ENCODE results near the gene PRKCA.
A peak's percentile ranks its signal among the peaks of the same experiment; 100 is the strongest.
"Not testable (repeated sequence)": the region's sequence is repeated elsewhere in the genome, so short reads cannot be mapped to it uniquely, and the experiment has no call there.

The PRKCA gene

DNA sequence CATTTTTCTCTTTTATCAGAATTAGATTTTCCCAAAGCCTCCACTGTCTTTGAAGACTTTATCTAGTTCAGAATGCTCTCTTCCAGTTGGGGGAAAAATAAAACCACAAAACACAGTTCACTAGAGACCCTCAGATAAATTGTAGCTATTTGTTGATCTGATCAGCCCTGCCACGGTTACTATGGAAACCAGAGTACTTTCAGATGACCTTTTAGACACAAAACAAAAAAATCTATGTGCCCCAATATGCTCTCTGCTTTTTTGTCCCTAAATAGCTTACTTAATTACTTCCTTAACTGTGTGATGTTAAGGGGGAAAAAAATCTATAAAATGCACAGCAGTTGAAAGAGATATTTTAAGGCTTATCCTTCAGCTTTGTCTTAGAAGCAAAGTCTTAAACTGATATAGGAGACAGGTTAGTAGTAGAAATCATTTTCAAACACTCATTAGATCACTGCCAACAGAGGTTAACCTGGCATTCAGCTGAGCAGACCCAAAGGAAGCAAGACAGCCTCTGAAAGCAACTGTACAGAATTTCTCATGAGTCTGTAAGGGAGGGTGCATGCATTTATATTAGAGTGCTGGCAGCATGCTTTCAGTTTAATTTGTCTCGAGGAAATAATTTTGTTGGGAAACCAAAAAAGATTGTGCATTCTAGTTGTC, 402.6 kb downstream of the PRKCA start:
- DNase-seq, result no peak

DNA sequence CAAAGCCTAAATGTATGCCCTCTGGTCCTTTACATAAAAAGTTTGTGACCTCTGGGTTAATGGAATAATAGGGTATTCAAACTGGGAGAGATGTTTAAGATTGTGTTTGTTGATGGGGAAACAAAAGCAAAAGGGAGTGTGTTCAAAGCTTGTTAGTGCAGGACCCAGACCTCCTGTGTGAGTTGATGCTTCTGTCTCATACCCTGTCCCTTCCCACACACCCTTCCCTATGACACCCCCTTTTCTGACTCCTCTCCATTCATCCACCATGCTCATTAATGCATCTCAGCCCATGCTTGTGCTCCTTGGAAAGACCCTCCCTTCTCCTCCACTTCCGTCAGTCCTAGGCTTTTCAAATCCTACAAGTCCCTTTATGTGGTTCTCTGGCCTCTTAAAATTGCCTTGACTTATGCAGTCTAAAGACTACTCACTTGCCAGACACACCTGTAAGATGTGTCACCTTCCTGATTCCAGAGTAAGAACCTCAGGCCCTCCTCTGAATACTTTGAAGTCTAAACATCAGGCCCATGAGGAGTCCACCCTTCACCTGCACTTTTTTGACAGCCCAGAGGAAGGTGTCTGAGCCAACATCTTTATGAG, 404.5 kb downstream of the PRKCA start:
- DNase-seq, result no peak

DNA sequence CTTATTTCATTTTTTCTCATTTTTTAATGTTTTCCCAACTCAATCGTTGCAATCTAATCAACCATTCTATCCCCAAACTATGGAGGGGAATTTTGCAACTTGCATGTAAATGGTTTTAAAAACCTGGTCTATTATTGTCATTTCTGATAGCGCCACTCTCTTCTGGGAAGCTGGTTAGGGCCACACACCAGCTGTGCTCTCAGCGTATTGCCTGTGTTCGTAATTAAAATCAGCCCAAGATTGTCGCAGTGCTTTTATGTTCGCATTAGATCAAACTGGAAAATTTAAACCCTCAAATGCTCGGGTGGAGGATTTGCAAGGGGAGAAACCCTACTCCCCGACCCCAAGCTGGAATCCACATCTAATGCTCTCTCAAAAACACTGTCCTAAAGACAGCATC, 409.0 kb downstream of the PRKCA start:
- DNase-seq, result no peak

DNA sequence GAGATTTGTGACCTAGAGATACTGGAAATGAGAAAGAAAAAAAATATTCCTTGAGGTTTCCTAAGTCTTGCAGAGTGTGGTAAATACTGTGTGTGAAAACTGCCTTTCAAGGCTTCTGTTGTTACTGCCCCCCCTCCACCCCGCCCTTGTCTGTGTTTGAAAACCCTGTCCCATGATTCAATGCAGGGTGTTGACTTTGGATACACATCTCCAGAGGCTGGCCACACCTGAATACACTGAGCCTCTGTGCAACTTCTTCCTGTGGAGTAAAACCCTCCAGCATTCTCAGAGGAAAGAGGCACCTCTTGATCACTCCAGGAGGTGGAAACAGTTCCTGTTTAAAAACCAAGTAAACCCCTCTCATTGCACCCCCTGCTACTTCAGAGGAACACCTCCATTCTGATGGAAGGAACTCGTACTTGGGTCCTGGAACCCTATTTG, 409.5 kb downstream of the PRKCA start:
- DNase-seq, result peak; percentile 60

DNA sequence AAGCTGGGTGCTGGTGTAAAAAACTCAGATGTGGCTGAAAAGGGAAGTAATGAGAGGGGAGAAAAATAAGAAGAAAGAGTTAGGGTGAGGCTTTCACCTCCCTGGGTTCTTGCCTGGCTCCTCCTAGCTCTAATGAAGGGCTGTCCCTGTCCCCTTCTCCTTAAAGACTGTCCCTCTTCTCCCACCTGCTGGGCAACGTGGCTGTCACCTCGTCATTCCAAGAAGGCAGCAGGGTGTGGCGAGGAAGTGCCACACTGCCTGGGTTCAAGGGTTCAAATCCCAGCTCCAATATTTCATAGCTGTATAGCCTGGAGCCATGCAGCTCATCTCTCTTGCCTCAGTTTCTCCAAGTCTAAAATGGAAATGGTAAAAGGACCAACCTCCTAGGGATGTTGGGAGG, 410.0 kb downstream of the PRKCA start:
- DNase-seq, result no peak

DNA sequence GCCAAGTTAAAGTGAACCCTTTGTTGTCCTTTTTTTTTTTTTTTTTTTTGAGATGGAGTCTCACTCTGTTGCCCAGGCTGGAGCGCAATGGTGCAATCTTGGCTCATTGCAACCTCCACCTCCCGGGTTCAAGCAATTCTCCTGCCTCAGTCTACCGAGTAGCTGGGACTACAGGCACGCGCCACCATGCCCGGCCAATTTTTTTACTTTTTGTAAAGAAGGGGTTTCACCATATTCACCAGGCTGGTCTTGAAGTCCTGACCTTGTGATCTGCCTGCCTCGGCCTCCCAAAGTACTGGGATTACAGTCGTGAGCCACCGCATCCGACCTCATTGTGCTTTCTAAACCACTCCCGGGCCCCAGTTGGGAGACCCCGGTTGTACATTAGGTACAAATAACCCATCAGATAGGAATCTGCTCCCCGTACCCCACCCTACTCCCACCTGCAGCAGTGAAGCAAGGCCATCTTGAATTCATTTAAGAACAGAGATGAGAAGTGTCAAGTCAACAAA, 410.7 kb downstream of the PRKCA start:
- DNase-seq, result not testable (repeated sequence)

DNA sequence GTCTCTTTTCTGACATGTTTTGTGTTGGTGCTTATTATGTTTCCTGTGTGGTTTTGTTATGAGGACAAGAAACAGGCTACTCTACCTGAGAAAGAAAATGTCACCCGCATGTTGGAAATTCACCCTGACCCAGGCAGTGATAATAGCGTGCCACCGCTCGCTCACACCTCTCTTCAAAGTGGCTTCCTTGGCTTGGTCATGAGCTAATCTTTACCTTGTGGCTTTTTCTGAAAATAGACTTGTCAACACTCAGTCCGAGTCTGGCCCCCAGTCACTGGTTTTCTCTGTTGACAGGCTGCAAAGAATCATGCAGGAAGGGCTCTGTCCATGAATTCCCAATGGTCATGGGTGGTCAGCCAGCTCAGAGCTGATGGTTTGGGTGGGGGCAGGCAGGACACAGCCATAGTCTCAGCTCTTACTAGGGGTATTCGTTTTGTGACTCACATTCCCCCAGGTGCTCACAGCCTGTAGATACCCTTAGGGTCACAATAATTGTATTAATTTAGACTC, 411.2 kb downstream of the PRKCA start:
- DNase-seq, result no peak

DNA sequence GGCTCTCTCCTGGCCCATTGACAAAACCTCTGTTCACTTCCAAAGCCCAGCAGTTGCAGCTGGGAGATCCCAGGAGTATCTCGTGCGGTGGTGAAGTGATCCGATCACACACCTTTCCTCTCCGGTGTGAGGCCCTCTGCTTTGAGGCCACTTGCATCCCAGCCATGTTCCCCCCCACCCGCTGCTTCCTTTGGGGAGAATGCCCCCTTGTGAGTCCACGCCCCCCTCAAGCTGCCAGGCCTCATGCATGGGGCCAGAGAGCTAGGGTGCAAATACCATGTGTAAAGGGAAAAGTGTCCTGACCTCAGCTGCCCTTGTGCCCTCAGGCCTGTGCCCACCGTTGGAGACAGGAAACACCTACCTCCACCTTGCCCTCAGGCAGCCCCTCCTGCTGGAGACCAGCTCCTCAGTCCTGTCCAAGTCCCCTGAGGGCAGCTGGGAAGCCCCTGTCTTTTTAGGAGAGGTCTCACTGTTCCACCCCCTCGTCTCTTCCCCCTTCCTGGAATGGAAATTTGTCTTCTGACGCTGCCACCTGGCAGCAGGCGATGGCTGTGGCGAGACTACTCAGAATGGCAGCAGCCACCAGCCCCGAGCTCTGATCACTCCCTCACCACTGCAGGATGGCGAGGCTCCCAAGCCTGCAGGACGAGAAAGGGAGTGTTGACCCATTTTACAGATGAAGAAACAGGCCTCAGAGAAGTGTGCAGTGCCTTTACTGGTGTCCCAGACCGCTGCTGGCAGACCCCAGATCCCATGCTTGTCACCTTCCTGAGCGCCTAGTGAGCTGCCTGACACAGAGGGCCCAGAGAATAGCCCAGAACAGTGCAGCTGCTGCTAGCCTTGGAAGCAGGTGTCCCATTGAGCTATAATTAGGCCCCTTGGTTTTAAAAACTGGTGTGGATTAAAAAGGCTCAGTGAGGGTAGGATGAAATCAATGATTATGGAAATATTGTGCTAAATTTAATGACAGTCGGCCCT, 411.9 kb downstream of the PRKCA start:
- no peak for DNase-seq

DNA sequence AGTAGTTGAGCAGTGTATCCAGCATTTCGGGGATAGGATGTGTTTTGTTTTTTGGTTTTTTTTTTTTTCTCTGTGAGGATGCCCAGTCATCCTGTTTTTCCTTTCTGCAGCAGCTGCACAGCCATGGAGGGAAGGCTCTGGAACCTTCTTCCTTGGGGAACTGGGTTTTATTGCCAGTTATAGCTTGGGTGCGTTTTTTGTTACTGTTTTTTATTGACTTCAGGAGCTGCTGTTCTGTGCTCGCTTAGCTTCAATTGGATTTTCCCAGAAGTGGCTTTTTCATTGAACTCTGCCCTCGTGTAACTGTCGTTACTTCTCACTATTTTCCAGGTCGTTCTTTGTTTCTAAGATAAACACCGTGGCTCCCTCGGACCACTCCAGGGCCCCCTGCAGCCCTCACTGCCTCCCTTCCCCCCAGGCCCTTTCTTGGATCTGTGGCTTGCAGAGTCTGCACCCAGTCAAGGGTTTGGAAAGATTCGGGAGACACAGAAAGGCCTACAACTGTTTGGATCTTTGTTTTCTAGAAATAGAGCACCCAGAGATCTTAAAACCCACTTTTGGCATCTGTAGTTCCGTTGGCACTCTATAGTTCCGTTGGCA, 412.8 kb downstream of the PRKCA start:
- DNase-seq, result no peak

DNA sequence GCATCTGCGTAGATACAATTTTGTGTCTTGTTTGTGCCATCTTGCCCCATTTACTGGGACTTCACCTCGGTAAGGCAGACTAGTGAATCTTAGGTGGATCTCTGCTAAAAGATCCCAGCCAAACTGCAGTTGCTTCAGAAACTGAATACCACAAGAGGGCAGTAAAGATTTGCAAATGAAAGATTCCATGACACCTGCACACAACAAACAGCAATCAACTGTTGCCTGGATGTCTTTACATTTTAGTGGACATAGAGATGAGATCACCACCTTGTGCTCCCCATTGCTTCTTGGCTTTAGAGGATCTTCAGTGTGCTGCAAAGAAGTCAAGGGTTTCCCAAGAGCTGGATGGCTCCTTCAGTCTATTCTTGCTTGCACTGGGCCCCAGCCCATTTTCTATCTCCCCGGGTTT, 413.3 kb downstream of the PRKCA start:
- peak; percentile 77 for DNase-seq

DNA sequence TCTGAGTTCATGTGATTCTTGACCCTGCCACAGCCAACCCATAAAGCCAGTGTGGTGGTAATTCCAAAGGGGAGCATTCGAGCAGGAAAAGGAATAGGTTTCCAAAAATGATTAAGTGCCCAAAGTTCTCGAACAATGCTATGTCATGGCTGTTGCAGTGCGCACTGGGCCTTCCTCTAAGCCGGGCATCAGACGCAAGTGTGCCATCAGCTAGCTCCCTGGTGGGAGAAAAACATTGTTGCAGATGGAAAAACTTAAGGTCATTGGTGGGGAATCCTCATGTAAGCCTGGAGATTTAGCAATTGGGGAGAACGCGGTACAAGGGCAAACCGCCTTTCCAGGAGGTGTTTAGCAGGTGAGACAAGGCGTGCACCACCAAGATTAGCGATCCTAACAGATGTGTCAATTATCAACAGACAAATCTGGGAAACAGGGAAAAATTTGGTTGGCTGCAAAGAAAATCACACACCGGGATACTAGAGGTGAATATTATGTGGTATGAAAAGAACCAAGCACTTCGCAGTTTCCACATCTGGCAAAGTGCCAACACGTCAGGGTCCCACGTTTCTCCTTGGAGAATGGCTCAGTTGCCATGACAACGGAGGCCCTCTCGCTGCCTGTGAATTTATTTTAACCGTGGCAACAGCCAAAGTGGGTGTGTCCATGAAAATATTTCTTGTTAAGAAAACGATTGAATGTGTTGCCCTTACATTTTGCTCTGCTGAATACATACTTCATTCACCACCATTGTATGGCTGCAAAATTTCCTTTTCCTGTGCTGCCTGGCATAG, 414.0 kb downstream of the PRKCA start:
- DNase-seq, result peak; percentile 84

DNA sequence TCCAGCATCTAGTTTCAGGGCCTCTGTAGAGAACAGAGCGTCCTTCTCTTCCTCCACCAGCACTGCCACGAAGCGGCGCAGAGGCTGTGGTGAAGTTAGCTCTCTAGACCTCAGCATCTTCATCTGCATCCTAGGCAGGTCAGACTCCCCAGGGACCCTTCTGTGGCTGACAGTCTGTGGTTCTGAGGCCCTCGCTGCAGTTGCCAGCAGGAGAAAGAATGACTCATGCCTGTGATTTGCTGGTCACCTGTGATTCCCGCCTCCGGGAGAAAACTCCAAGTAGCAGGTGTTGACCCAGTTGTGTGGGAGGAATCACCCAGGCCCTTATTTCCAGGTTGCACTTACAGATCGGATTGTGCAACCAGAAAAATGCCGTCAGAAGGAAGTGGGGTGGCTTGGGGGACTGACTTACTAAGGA, 415.2 kb downstream of the PRKCA start:
- no peak for DNase-seq

DNA sequence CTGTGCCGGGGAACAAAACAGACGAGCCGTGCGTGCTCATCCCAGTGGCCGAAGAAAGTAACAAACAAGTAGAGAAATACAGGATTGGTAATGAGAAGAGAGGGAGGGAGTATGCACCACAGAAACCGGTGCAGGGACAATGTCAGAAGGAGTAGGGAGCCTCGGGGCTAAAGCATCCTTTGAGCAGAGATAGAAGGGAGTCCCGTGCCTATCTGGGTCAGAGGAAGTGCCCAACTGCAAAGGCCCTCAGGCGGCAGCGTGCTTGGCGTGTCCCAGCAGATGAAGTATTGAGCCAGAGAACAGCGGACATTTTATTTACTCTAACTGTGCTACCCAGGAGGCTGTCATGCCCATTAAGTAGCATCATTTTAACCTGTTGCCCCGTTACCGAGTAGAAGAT, 417.6 kb downstream of the PRKCA start:
- no peak for DNase-seq

DNA sequence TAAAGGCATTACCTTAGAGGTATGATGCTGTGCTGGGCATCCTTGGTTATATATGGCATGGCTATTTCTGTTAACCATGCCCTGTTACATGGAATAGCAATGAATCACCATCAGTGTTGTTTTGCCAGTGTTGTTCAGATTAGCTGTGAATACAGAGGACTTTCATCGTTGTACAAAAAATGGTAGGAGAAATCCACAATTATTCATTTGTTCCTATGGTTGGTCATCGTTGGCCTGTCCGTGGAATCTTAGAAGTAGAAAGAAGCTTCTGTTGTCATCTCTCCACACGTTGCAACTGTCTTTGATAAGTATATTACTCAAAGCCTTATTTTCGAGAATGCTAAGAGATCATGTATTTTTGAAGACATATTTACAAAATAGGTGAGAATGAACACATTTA, 418.2 kb downstream of the PRKCA start:
- no peak for DNase-seq

DNA sequence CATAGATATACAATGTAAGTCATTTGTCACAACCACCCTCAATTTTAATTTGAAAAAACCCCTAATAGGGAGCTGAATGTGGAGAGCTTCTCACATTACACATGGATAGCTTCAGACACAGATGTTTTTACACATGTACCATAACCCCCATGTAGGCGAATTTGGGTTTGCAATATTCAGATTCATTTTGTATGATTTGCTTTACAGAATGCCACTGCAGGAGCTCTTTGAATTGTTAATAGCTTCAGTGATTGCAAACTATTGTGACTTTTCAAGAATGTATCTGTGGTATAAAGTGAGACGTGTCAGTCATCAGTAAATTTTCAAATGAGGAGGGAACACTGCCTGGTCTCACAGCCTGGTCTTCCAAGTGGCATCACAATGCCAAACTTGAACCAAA, 419.9 kb downstream of the PRKCA start:
- DNase-seq, result no peak

DNA sequence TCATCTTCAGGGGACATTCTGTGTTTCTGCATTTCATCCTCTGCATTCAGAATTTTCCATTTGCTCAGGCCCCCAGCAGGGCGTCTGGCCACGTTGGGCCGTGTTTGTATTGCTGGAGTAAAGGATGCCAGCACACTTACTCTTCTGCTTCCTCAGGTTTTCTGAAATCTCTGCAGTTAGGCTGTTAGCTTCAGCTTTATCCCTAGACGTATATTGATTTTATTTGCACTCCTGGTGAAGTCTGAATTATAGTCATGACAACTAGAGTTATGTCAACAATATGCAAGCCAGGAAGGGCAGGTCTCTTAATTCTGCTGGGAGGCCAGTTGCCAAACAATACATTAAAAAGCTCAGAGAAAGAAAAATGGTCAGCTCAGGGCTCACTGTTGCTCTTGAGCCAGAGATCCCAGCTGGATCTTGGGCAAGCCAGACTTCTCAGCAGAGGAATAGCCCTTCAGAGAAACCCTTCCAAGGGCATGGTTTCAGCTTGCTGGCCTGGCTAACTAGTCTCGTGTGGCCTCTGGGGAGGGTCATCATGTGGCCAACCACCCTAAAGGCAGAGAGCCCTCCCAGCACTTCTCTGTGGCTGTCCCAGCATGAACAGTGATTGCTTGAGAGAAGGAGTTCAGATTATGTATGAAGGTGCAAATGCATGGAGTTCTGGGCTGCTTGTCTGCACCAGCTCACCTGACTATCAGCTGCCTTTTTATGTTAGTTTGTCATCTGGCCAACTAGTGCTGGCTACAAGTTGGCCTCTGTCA, 422.3 kb downstream of the PRKCA start:
- peak; percentile 78 for DNase-seq

DNA sequence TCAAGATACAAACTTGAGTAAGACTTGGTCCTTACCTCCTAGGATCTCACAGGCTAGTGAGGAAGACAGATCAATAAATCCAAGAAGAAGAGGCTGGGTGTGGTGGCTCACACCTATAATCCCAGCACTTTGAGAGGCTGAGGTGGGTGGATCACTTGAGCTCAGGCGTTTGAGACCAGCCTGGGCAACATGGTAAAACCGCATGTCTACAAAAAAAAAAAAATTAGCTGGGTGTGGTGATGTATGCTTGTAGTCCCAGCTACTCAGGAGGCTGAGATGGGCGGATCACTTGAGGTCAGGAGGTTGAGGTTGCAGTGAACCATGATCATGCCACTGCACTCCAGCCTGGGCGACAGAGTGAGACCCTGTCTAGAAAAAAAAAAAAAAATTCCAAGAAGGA, 423.0 kb downstream of the PRKCA start:
- DNase-seq, result not testable (repeated sequence)

DNA sequence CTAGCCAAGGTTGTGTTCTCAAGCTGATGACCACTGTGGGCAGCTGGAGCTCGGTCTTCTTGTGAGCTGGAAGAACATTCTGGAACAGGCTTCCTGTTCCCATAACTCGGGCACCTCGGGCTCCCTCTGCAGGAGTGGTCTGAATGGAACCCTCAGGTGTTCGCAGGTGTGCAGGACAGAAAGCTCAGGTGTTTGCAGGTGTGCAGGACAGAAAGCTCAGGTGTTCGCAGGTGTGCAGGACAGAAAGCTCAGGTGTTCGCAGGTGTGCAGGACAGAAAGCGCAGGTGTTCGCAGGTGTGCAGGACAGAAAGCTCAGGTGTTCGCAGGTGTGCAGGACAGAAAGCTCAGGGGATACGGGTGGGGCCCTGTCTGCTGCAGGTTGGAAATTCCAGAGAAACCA, 423.5 kb downstream of the PRKCA start:
- DNase-seq, result no peak

DNA sequence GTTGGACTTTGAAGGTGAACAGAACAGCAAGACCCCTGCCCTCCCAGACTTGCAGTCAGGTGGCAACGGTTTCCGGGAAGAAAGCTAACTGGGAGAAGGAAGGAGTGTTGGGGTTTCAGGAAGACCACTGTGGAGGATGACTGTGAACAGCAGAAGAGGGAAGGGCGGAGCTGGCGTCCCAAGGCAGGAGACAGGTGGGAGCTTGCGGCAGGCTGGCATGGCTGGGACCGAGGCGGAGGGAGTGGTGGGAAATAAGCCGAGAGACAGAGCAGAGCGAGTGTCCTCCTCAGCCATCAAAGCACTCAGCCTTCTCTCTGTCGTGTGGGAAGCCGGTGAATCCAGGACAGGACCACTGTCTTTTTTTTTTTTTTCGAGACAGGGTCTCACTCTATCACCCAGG, 424.0 kb downstream of the PRKCA start:
- DNase-seq, result no peak

DNA sequence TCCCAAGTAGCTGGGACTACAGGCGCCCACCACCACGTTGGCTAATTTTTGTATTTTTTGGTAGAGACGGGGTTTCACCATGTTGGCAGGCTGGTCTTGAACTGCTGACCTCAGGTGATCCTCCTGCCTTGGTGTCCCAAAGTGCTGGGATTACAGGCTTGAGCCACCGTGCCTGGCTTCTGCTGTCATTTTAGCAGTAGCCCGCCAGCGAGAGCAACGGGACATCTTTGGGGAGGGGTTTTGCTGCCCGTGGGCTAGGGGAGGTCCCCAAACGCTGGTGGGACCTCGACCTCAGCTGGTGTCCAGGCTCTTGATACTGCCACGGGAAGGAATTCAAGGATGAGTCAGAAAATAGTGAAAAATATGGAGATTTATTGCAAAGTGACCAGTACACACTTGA, 424.4 kb downstream of the PRKCA start:
- no peak for DNase-seq

Data from NCI-H748 treated with DMSO at 0.1 percent for 48 hours (cell line).